ENCODE results near the gene SNCB. TPM values are rescaled to one million over a fixed set of nuclear protein-coding genes. Genes with fewer than 3 reads are reported as not detected.
"Not testable (repeated sequence)": the region's sequence is repeated elsewhere in the genome, so short reads cannot be mapped to it uniquely, and the experiment has no call there.

SNCB gene
- total RNA-seq, 1 donor from 2014 or later = not detected

- Mint-ChIP-seq H3K9me3 (no peaks in the 10 kb centered on the region), H3K4me1 (peaks cover 10% of the 10 kb centered on the region), H3K36me3 (no peaks in the 10 kb centered on the region), H3K4me3 (no peak overlapping the region), H3K27ac (no peak overlapping the region), H3K27me3 (ENCODE audit: low read depth) (peaks cover 31% of the 10 kb centered on the region)
- no peak for DNase-seq (ENCODE audit: low spot score in 2 of 2, unreplicated experiment in 2 of 2)
- TF ChIP-seq CTCF (IDR thresholded peaks at IDR 0.05; ENCODE audit: unreplicated experiment) = no peak
Measured at GRCh38 chr5:176606032-176606431, 24.3 kb downstream of the SNCB start.

- H3K36me3 Mint-ChIP-seq = no peaks in the 10 kb centered on the region
- H3K27ac Mint-ChIP-seq = no peak overlapping the region
- TF ChIP-seq CTCF (IDR thresholded peaks at IDR 0.05; ENCODE audit: unreplicated experiment) = no peak
- DNase-seq (ENCODE audit: low spot score in 2 of 2, unreplicated experiment in 2 of 2) = no peak
- H3K9me3 Mint-ChIP-seq = no peaks in the 10 kb centered on the region
- no peak overlapping the region for H3K4me3 Mint-ChIP-seq
- peaks cover 27% of the 10 kb centered on the region for H3K27me3 Mint-ChIP-seq (ENCODE audit: low read depth)
- H3K4me1 Mint-ChIP-seq = no peaks in the 10 kb centered on the region
Measured at GRCh38 chr5:176603091-176603490, 27.2 kb downstream of the SNCB start.

GRCh38 chr5:176601901-176602482 lies 28.3 kb downstream of the SNCB start:
- TF ChIP-seq CTCF (IDR thresholded peaks at IDR 0.05; ENCODE audit: unreplicated experiment) = no peak
- H3K4me1 Mint-ChIP-seq = no peaks in the 10 kb centered on the region
- no peaks in the 10 kb centered on the region for H3K36me3 Mint-ChIP-seq
- H3K4me3 Mint-ChIP-seq = no peak overlapping the region
- no peaks in the 10 kb centered on the region for H3K9me3 Mint-ChIP-seq
- DNase-seq (ENCODE audit: low spot score in 2 of 2, unreplicated experiment in 2 of 2) = no peak
- H3K27me3 Mint-ChIP-seq (ENCODE audit: low read depth) = peaks cover 30% of the 10 kb centered on the region
- no peak overlapping the region for H3K27ac Mint-ChIP-seq

- not testable (repeated sequence) for H3K36me3 Mint-ChIP-seq; DNase-seq (ENCODE audit: low spot score in 2 of 2, unreplicated experiment in 2 of 2); H3K4me1 Mint-ChIP-seq; H3K27ac Mint-ChIP-seq; H3K4me3 Mint-ChIP-seq; H3K9me3 Mint-ChIP-seq
- H3K27me3 Mint-ChIP-seq (ENCODE audit: low read depth) = peaks cover 45% of the 10 kb centered on the region
Measured at GRCh38 chr5:176599749-176600430, 30.4 kb downstream of the SNCB start.

GRCh38 chr5:176597417-176598389 lies 32.6 kb downstream of the SNCB start:
- DNase-seq (ENCODE audit: low spot score in 2 of 2, unreplicated experiment in 2 of 2) = no peak
- no peak overlapping the region for H3K27ac Mint-ChIP-seq
- peaks cover 47% of the 10 kb centered on the region for H3K27me3 Mint-ChIP-seq (ENCODE audit: low read depth)
- H3K4me1 Mint-ChIP-seq = no peaks in the 10 kb centered on the region
- no peak overlapping the region for H3K4me3 Mint-ChIP-seq
- no peaks in the 10 kb centered on the region for H3K9me3 Mint-ChIP-seq
- H3K36me3 Mint-ChIP-seq = no peaks in the 10 kb centered on the region
- TF ChIP-seq CTCF (IDR thresholded peaks at IDR 0.05; ENCODE audit: unreplicated experiment) = no peak
